DOHH2 (cell line): ENCODE results near the gene KMT2C.
A peak's percentile ranks its signal among the peaks of the same experiment; 100 is the strongest.

Experiments used
- H3F3A ChIP-seq: fragments of 200-600 bp; sonication (generic), shearing (Covaris generic); 2 replicates; pipeline ENCODE4 v1.6.0; 2016; ENCODE audit warnings: antibody characterized with exemption, mild to moderate bottlenecking; ENCODE audit not compliant: control insufficient read depth, insufficient read depth
- H3K27ac ChIP-seq: fragments of 200-600 bp; sonication (generic); 2 replicates; pipeline ENCODE4 v1.5.1; 2014; ENCODE audit warnings: low read depth, mild to moderate bottlenecking, low read length, moderate library complexity
- H3K27me3 ChIP-seq: fragments of 200-600 bp; sonication (generic); 2 replicates; pipeline ENCODE4 v1.6.1; 2014; ENCODE audit warnings: mild to moderate bottlenecking, low read length, mixed read lengths; ENCODE audit not compliant: control insufficient read depth
- H3K36me3 ChIP-seq: fragments of 200-600 bp; sonication (generic); 2 replicates; pipeline ENCODE4 v1.6.1; 2014; ENCODE audit warnings: mild to moderate bottlenecking, low read length, moderate library complexity, mixed read lengths; ENCODE audit not compliant: control insufficient read depth
- H3K4me1 ChIP-seq: fragments of 200-600 bp; sonication (generic); 2 replicates; pipeline ENCODE4 v1.6.1; 2014; ENCODE audit warnings: mild to moderate bottlenecking, low read length, mixed read lengths; ENCODE audit not compliant: control insufficient read depth
- H3K4me2 ChIP-seq: fragments of 200-600 bp; sonication (generic); 2 replicates; pipeline ENCODE4 v1.6.0; 2014; ENCODE audit warnings: mild to moderate bottlenecking, low read length, moderate library complexity
- H3K4me3 ChIP-seq: fragments of 200-600 bp; sonication (generic); 2 replicates; pipeline ENCODE4 v1.5.1; 2014; ENCODE audit warnings: mild to moderate bottlenecking, low read length, mixed read lengths
- H3K79me2 ChIP-seq: fragments of 200-600 bp; sonication (generic); 2 replicates; pipeline ENCODE4 v1.6.1; 2014; ENCODE audit warnings: mild to moderate bottlenecking, low read length, mixed read lengths; ENCODE audit not compliant: control insufficient read depth
- H3K9me2 ChIP-seq: fragments of 200-600 bp; sonication (generic); replicated peaks from 2 replicates; pipeline ENCODE4 v1.6.1; 2014; ENCODE audit warnings: mild to moderate bottlenecking, low read length, mixed read lengths; ENCODE audit not compliant: control insufficient read depth
- H3K9me3 ChIP-seq: fragments of 200-600 bp; sonication (generic); 2 replicates; pipeline ENCODE4 v1.6.1; 2014; ENCODE audit warnings: antibody characterized with exemption, low read length, mixed read lengths; ENCODE audit not compliant: control insufficient read depth, insufficient read depth
- H4K20me1 ChIP-seq: fragments of 200-600 bp; sonication (generic); 2 replicates; pipeline ENCODE4 v1.6.0; 2014; ENCODE audit warnings: low read depth, mild to moderate bottlenecking, antibody characterized with exemption, low read length, moderate library complexity; ENCODE audit not compliant: control insufficient read depth, insufficient read depth
- EZH2phosphoT487 ChIP-seq: fragments of 200-600 bp; sonication (generic); IDR thresholded peaks from 2 replicates; pipeline ENCODE4 v1.6.1; 2017; ENCODE audit warnings: borderline replicate concordance, mild to moderate bottlenecking, antibody characterized with exemption, low read length, moderate library complexity, mixed read lengths
- TF ChIP-seq, protein P1 (sequence below): fragments of 200-600 bp; sonication (generic); IDR thresholded peaks from one replicate; pipeline ENCODE4 v1.5.1; 2014; ENCODE audit warnings: antibody characterized with exemption, mild to moderate bottlenecking, low read depth, low read length; ENCODE audit not compliant: poor library complexity, severe bottlenecking

KMT2C gene

DNA sequence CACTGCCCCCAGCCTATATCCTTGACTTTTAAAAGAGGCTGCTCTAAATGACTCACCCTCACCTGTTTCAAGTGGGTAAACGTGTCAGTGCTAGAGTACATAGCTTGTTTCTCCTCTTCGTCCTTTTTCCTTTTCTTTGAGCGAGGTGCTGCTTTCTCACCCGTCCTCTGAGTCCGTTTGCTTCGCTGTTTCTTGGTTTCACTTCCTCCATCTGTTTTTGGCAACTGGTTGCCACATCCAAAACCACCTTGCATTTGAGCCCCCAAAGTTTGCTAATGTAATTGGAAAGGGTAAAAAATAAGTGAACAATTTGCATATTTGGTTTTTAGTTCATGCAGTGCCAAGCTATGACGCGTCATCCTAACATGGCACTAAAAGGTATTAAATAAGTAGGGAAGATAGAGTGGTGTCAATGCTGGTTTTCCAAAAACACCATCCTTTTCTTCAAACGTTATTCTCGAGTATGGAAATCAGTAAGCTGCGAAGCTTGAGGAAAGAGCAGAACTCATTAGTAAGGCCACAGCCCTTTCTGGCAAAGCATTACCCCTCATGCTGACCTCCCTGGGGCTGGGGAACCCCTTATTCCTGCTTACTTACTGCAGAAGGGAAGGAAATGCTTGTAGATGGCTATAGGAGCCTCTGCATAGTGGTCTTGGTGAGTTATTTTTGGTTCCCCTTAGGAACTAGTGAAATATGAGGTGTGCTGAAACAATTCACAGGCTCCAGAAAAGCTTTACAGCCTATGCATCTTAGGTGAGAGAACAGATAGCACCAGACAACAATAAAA lies 276.8 kb downstream of the KMT2C start:
- H3K36me3 ChIP-seq = peaks cover 84% of the 10 kb centered on the region
- H3K27ac ChIP-seq = peak overlapping the region; percentile 79
- no peaks in the 10 kb centered on the region for H4K20me1 ChIP-seq
- peaks cover 14% of the 10 kb centered on the region for H3F3A ChIP-seq
- H3K9me2 ChIP-seq = no peaks in the 10 kb centered on the region
- no peaks in the 10 kb centered on the region for H3K9me3 ChIP-seq
- no peak for TF ChIP-seq EZH2phosphoT487
- TF ChIP-seq, protein P1, sequence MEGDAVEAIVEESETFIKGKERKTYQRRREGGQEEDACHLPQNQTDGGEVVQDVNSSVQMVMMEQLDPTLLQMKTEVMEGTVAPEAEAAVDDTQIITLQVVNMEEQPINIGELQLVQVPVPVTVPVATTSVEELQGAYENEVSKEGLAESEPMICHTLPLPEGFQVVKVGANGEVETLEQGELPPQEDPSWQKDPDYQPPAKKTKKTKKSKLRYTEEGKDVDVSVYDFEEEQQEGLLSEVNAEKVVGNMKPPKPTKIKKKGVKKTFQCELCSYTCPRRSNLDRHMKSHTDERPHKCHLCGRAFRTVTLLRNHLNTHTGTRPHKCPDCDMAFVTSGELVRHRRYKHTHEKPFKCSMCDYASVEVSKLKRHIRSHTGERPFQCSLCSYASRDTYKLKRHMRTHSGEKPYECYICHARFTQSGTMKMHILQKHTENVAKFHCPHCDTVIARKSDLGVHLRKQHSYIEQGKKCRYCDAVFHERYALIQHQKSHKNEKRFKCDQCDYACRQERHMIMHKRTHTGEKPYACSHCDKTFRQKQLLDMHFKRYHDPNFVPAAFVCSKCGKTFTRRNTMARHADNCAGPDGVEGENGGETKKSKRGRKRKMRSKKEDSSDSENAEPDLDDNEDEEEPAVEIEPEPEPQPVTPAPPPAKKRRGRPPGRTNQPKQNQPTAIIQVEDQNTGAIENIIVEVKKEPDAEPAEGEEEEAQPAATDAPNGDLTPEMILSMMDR = no peak
- peak overlapping the region; percentile 75 for H3K4me2 ChIP-seq
- peaks cover 60% of the 10 kb centered on the region for H3K4me1 ChIP-seq
- H3K4me3 ChIP-seq = peak overlapping the region; percentile 64
- H3K27me3 ChIP-seq = no peaks in the 10 kb centered on the region
- H3K79me2 ChIP-seq = peaks cover 18% of the 10 kb centered on the region

DNA sequence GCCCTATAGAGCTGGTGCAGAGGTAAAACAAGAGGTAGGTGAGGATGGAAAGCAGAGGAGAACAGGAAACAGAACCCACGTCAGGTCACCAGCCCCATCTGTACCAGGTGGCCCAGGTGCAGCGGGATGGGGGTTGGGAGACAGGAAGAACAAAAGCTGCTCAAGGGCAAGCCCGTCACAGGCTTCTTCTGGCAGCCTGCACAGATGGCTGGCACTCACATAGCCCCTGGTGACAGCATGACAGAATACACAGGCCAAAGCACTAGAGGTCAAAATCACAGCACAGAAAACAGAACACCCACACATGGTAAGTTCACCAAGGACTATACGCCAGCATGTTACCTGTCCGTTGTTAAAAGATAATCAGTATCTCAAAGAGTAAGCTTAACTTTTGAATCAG lies 283.5 kb downstream of the KMT2C start:
- Histone ChIP-seq H3K36me3 (peaks cover 92% of the 10 kb centered on the region), H3K27me3 (no peaks in the 10 kb centered on the region), H3K4me1 (peaks cover 8% of the 10 kb centered on the region), H3K4me3 (no peak overlapping the region), H3K9me3 (no peaks in the 10 kb centered on the region), H4K20me1 (no peaks in the 10 kb centered on the region), H3K79me2 (no peaks in the 10 kb centered on the region), H3F3A (no peaks in the 10 kb centered on the region), H3K9me2 (no peaks in the 10 kb centered on the region), H3K27ac (no peak overlapping the region), H3K4me2 (no peak overlapping the region)
- TF ChIP-seq, protein P1 = no peak
- TF ChIP-seq EZH2phosphoT487 = no peak

DNA sequence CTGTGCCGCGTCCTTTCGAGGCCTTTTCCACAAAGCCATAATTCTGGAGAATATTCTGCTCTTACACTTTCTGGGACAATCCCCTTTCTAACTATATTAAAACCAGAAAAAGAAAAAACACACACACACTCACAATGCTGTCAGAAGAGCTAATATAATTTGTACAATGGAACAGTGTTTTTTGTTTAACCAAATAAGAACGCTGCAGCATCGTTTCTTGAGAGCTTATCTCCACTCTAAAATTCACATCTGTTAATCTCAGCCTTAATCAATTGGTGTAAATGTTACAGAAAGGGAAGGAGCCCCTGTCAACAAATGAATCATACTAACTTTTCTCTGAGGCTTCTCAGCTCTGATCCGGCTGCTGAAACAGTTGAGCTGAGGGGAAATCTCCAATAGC lies 286.4 kb downstream of the KMT2C start:
- Histone ChIP-seq H3K36me3 (peaks cover 96% of the 10 kb centered on the region), H3K4me3 (no peak overlapping the region), H3K27ac (no peak overlapping the region), H3K4me1 (peaks cover 8% of the 10 kb centered on the region), H3K9me2 (no peaks in the 10 kb centered on the region), H3K4me2 (no peak overlapping the region), H3K27me3 (no peaks in the 10 kb centered on the region), H3K79me2 (no peaks in the 10 kb centered on the region; the same call in 1 of the 2 replicates), H3F3A (no peaks in the 10 kb centered on the region), H3K9me3 (no peaks in the 10 kb centered on the region), H4K20me1 (no peaks in the 10 kb centered on the region)
- TF ChIP-seq, protein P1 = no peak
- TF ChIP-seq EZH2phosphoT487 = no peak
